Keratinocyte (primary cell): Measurements from ENCODE around the gene ANXA7. TPM values are rescaled to one million over a fixed set of nuclear protein-coding genes. Genes with fewer than 3 reads are reported as not detected.

ENCODE experiments used
- DNase-seq: peaks from one replicate; pipeline ENCODE4 v3.0.0-alpha.2; 2011; ENCODE audit warnings: low read depth, missing footprints, low spot score
- FAIRE-seq: peaks from 2 replicates; lab custom pipeline; 2011; peaks lifted over from hg19 to GRCh38; lab: Jason Lieb, UNC
- H2AFZ ChIP-seq: 2 replicates; pipeline ENCODE4 v1.6.0; 2012; ENCODE audit warnings: low read length, control low read depth, inconsistent platforms; ENCODE audit not compliant: control insufficient read depth
- H3K27ac ChIP-seq: 2 replicates; pipeline ENCODE4 v1.5.1; 2011; ENCODE audit warnings: low read length; ENCODE audit not compliant: control insufficient read depth, insufficient read depth
- H3K27me3 ChIP-seq: 3 replicates; pipeline ENCODE4 v1.6.0; 2011; ENCODE audit warnings: low read length; ENCODE audit not compliant: control insufficient read depth, insufficient read depth; ENCODE audit errors: extremely low read depth
- H3K36me3 ChIP-seq, 2 experiments: 2 replicates in 1 of 2; 3 replicates in 1 of 2; pipeline ENCODE4 v1.5.1; 2011; ENCODE audit warnings: low read length in 2 of 2, mild to moderate bottlenecking in 1 of 2; ENCODE audit not compliant: control insufficient read depth in 2 of 2, insufficient read depth in 2 of 2; ENCODE audit errors: extremely low read depth in 1 of 2
- H3K4me1 ChIP-seq: 3 replicates; pipeline ENCODE4 v1.5.1; 2011; ENCODE audit warnings: low read length; ENCODE audit not compliant: control insufficient read depth, insufficient read depth; ENCODE audit errors: extremely low read depth
- H3K4me2 ChIP-seq: 3 replicates; pipeline ENCODE4 v1.6.0; 2011; ENCODE audit warnings: low read depth, low read length; ENCODE audit not compliant: control insufficient read depth, insufficient read depth; ENCODE audit errors: extremely low read depth
- H3K4me3 ChIP-seq, 3 experiments: fragments of 200-600 bp in 1 of 3; sonication (generic) in 1 of 3; 2 replicates in 2 of 3; 3 replicates in 1 of 3; pipeline ENCODE4 v1.5.1; 2011 to 2016; ENCODE audit warnings: low read length in 3 of 3, mild to moderate bottlenecking in 3 of 3, control low read depth in 2 of 3, inconsistent platforms in 1 of 3, low read depth in 1 of 3, mixed read lengths in 1 of 3, mixed run types in 1 of 3, moderate library complexity in 1 of 3; ENCODE audit not compliant: control insufficient read depth in 2 of 3, insufficient read depth in 2 of 3; ENCODE audit errors: extremely low read depth in 1 of 3
- H3K79me2 ChIP-seq: 2 replicates; pipeline ENCODE4 v1.6.0; 2012; ENCODE audit warnings: low read length; ENCODE audit not compliant: control insufficient read depth, insufficient read depth
- H3K9ac ChIP-seq: 3 replicates; pipeline ENCODE4 v1.6.0; 2011; ENCODE audit warnings: low read length; ENCODE audit not compliant: control insufficient read depth, insufficient read depth; ENCODE audit errors: extremely low read depth
- H3K9me1 ChIP-seq: 3 replicates; pipeline ENCODE4 v1.6.0; 2011; ENCODE audit warnings: low read length; ENCODE audit not compliant: control insufficient read depth, insufficient read depth; ENCODE audit errors: extremely low read depth
- H3K9me3 ChIP-seq: 2 replicates; pipeline ENCODE4 v1.5.1; 2012; ENCODE audit warnings: low read depth, low read length; ENCODE audit not compliant: control insufficient read depth
- H4K20me1 ChIP-seq: 3 replicates; pipeline ENCODE4 v1.6.0; 2011; ENCODE audit warnings: low read length; ENCODE audit not compliant: control insufficient read depth, insufficient read depth; ENCODE audit errors: extremely low read depth
- EZH2 ChIP-seq: IDR thresholded peaks from one replicate; pipeline ENCODE4 v1.6.1; 2012; ENCODE audit warnings: inconsistent platforms, mild to moderate bottlenecking, low read length, moderate library complexity
- dilution Hi-C: fragments of 300-500 bp; cut with MboI; formaldehyde crosslinking; loops from one replicate; pipeline ENCODE4 v1.7.0; 2020; ENCODE audit warnings: low sequenced_read_pairs; ENCODE audit not compliant: extremely low pct_ligation_motif_present
- polyA plus RNA-seq, 5 experiments: library from polyadenylated mRNA; depleted of rRNA in 3 of 5; stranded (reverse) in 3 of 5; stranded (forward) in 1 of 5; unstranded in 1 of 5; fragments of >200 nt; gene quantifications; 1 replicate in 1 of 5; 2 replicates in 3 of 5; 3 replicates in 1 of 5; pipeline versions ENCODE4 v1.2.1 to v1.2.3, GENCODE V29; 2011 to 2012; ENCODE audit warnings: missing spikeins in 2 of 5, low read depth in 1 of 5, low replicate concordance in 1 of 5
- TF ChIP-seq, protein P1 (sequence below), 3 experiments: IDR thresholded peaks in 1 of 3; conservative IDR thresholded peaks in 1 of 3; optimal IDR thresholded peaks in 1 of 3; 2 replicates in 2 of 3; 3 replicates in 1 of 3; pipeline versions ENCODE3 to v1.5.1; 2011; ENCODE audit warnings: low read length in 3 of 3, mild to moderate bottlenecking in 3 of 3, moderate library complexity in 2 of 3, control low read depth in 1 of 3, inconsistent platforms in 1 of 3; ENCODE audit not compliant: insufficient read depth in 2 of 3; ENCODE audit errors: extremely low read depth in 1 of 3

The ANXA7 gene
- polyA plus RNA-seq, 1 donor (not counting 4 experiments of a cell fraction or from before 2014, with no cell fraction given), result 144 TPM

DNA sequence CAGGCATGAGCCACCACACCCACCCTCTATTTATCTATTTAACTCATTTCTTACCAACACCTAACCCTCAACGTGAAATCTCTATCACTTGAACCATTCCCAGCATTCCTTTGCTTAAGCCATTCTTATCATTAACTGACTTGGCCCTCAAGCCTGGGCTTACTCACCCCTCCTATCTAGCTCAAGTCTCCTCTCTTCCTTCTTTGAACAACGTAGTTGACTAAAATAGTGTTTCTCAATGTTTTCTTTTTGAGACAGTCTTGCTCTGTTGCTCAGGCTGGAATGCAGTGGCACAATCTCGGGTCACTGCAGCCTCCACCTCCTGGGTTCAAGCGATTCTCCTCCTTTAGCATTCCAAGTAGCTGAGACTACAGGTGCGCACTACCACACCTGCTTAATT is 7.0 kb downstream of the ANXA7 start:
- no peak overlapping the region for H3K27ac ChIP-seq
- peaks cover 15% of the 10 kb centered on the region for H4K20me1 ChIP-seq
- dilution Hi-C loops, result no loop called here
- peaks cover 5% of the 10 kb centered on the region for H3K4me1 ChIP-seq
- H3K9me1 ChIP-seq, result peaks cover 3% of the 10 kb centered on the region
- H3K36me3 ChIP-seq, result peaks cover 0 to 7% of the 10 kb centered on the region in 2 experiments
- no peak overlapping the region for H3K4me3 ChIP-seq
- no peak overlapping the region for H2AFZ ChIP-seq
- H3K27me3 ChIP-seq, result no peaks in the 10 kb centered on the region
- no peak for DNase-seq
- no peaks in the 10 kb centered on the region for H3K9me3 ChIP-seq
- peaks cover 96% of the 10 kb centered on the region for H3K79me2 ChIP-seq
- no peak overlapping the region for H3K4me2 ChIP-seq
- no peak for FAIRE-seq
- TF ChIP-seq, protein P1, sequence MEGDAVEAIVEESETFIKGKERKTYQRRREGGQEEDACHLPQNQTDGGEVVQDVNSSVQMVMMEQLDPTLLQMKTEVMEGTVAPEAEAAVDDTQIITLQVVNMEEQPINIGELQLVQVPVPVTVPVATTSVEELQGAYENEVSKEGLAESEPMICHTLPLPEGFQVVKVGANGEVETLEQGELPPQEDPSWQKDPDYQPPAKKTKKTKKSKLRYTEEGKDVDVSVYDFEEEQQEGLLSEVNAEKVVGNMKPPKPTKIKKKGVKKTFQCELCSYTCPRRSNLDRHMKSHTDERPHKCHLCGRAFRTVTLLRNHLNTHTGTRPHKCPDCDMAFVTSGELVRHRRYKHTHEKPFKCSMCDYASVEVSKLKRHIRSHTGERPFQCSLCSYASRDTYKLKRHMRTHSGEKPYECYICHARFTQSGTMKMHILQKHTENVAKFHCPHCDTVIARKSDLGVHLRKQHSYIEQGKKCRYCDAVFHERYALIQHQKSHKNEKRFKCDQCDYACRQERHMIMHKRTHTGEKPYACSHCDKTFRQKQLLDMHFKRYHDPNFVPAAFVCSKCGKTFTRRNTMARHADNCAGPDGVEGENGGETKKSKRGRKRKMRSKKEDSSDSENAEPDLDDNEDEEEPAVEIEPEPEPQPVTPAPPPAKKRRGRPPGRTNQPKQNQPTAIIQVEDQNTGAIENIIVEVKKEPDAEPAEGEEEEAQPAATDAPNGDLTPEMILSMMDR (optimal IDR thresholded peaks at IDR 0.05 in 1 of 3, IDR thresholded peaks at IDR 0.05 in 1 of 3, conservative IDR thresholded peaks at IDR 0.05 in 1 of 3; ENCODE audit: extremely low read depth in 1 of 3, insufficient read depth in 2 of 3, low read length in 3 of 3), result no peak
- no peak for TF ChIP-seq EZH2
- H3K9ac ChIP-seq, result no peak overlapping the region

DNA sequence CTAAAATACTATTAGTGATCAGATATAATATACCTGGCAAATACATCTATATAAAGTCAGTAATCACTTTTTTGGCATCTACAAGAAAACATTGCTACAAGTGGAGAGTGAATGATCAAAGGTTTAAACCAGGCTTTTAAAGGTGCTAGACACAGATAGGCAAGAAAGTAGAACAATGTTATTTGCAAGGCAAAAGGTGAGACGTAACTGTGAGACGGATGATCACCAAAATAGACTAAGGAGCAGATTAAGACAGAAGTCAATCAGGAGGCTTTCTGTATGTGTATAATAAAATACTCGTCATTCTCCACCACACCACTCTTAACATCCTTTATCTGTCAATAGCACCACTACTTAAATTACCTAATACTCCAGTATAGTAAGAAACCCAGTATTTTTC is 8.3 kb downstream of the ANXA7 start:
- DNase-seq (no peak), FAIRE-seq (no peak)
- Histone ChIP-seq H3K4me3 (no peak overlapping the region), H3K27ac (no peak overlapping the region), H3K9me1 (peaks cover 3% of the 10 kb centered on the region), H2AFZ (no peak overlapping the region), H4K20me1 (peaks cover 18% of the 10 kb centered on the region), H3K9me3 (no peaks in the 10 kb centered on the region), H3K79me2 (peaks cover 94% of the 10 kb centered on the region), H3K9ac (no peak overlapping the region), H3K4me2 (no peak overlapping the region), H3K27me3 (no peaks in the 10 kb centered on the region), H3K4me1 (peaks cover 2% of the 10 kb centered on the region), H3K36me3 (peaks cover 0 to 8% of the 10 kb centered on the region in 2 experiments)
- TF ChIP-seq, protein P1 (optimal IDR thresholded peaks at IDR 0.05 in 1 of 3, IDR thresholded peaks at IDR 0.05 in 1 of 3, conservative IDR thresholded peaks at IDR 0.05 in 1 of 3; ENCODE audit: extremely low read depth in 1 of 3, insufficient read depth in 2 of 3, low read length in 3 of 3), result no peak
- TF ChIP-seq EZH2, result no peak
- dilution Hi-C loops, result no loop called here
